Erythroblast (primary cell): ENCODE results near the gene GALNT16.

Experiments
- GATA1 ChIP-seq: IDR thresholded peaks from 2 replicates; pipeline ENCODE4 v1.6.1; 2011; ENCODE audit warnings: low read depth, mild to moderate bottlenecking, control low read depth, low read length, moderate library complexity
- POLR2A ChIP-seq: IDR thresholded peaks from 2 replicates; pipeline ENCODE4 v1.6.1; 2011; ENCODE audit warnings: mild to moderate bottlenecking, low read length

- no peak for TF ChIP-seq POLR2A
- TF ChIP-seq GATA1, result no peak
These were observed 33.2 kb upstream of the GALNT16 start for GRCh38 chr14:69226736-69227135.
